22Rv1 (cell line): ENCODE measurements around the gene MSRB3.
A peak's percentile ranks its signal among the peaks of the same experiment; 100 is the strongest.
"Not testable (repeated sequence)": the region's sequence is repeated elsewhere in the genome, so short reads cannot be mapped to it uniquely, and the experiment has no call there.

Experiments
- H3K27ac ChIP-seq: fragments of 450-650 bp; 2 replicates; pipeline ENCODE4 v1.5.1; 2017
- CTCF ChIP-seq: fragments of 450-650 bp; IDR thresholded peaks from 2 replicates; pipeline ENCODE4 v1.5.1; 2017; ENCODE audit warnings: mild to moderate bottlenecking
- ZFX ChIP-seq: fragments of 450-650 bp; IDR thresholded peaks from 2 replicates; pipeline ENCODE4 v1.6.1; 2017; ENCODE audit warnings: antibody characterized with exemption, borderline replicate concordance

Gene MSRB3

GRCh38 chr12:65275627-65276026, 2.9 kb upstream of the MSRB3 start:
- no peak overlapping the region for H3K27ac ChIP-seq
- no peak for TF ChIP-seq ZFX
- TF ChIP-seq CTCF, result no peak

- H3K27ac ChIP-seq, result no peak overlapping the region
- TF ChIP-seq CTCF (no peak), ZFX (no peak)
Observed at GRCh38 chr12:65276916-65277530, 1.5 kb upstream of the MSRB3 start.

DNA sequence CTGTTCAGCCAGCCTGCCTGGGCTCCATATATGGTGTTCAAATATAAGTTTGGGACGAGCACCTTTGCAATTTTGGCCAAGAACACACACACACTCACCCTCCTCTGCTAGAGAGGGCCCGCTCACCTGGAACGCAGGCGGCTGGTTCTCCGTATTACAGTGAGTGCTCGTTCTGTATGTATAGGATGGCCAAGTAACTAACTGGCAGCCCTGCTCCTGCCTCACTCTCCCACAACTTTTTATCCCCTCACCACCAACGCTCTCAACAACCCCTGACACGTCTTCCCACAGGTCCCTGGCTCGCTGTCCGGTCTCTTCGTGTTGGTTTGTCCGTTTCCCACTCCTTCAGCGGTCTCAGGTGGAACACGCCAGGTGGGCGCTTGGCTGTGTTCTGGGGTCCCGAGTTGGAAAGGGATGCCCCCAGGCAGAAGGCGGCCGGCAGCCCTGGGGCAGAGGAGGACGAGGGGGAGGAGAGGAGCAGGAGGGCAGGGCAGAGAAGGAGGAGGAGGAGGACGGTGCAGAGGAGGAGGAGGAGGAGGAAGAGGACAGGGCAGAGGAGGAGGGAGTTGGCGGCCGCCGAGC, 398 bp upstream of the MSRB3 start:
- H3K27ac ChIP-seq, result no peak overlapping the region

DNA sequence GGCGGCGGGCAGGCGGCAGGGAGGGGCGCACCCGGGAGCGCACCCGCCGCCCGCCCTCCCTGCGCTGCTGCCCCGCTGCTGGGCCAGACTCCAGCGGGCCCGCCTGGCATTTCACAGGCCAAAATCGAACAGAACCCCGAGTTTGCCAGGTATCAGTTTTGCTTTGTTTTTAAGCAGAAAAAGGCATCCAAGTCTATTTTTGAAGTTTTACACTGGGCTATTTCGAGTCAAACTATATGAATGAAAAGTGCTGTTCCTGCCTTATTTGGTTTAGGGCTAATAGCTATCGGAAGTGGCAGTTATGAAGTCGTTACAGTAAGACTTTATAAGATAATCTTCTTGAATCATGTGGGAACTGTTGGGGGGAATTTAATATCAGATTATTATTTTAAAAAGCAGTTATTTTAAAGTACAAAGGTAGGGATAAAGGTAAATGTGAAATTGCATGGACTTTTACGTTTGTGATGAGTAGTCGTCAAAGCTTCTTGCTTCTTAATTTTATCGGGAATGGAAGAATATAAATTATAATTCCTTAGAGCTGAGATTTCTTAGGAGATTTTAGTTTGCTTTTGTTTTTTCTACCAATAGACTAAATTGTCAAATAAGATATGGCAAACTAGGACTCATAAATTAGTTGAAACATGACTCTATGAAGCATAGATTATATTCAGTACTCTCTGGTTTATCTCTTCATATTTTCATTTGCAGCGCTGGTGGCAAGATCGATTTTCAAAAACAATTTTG, 1.1 kb downstream of the MSRB3 start:
- TF ChIP-seq CTCF (no peak), ZFX (no peak)
- no peak overlapping the region for H3K27ac ChIP-seq

More for the DNA sequence above, 398 bp upstream of the MSRB3 start:
- no peak for TF ChIP-seq ZFX
- no peak for TF ChIP-seq CTCF

GRCh38 chr12:65280306-65280705, 1.8 kb downstream of the MSRB3 start:
- TF ChIP-seq CTCF, result no peak
- TF ChIP-seq ZFX, result no peak
- H3K27ac ChIP-seq, result no peak overlapping the region

- TF ChIP-seq ZFX (no peak), CTCF (peak; percentile 31)
Observed at GRCh38 chr12:65282840-65283239, 4.4 kb downstream of the MSRB3 start.

DNA sequence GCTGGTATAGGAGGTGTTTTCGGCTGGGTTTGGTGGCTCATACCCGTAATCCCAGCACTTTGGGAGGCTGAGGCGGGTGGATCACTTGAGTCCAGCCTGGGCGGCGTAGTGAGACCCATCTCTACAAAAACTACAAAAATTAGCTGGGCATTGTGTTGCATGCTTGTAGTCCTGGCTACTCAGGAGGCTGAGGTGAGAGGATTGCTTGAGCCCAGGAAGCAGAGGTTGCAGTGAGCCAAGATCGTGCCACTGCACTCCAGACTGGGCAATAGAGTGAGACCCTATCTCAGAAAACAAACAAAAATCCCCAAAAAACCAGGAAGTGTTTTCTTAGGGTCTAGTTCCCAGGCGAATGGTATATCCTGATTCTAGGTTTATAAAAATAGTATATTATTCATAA, 7.0 kb downstream of the MSRB3 start:
- not testable (repeated sequence) for H3K27ac ChIP-seq

More at GRCh38 chr12:65282840-65283239, 4.4 kb downstream of the MSRB3 start:
- H3K27ac ChIP-seq, result no peak overlapping the region
